Tibial nerve (tissue), 4 donors: ENCODE results near the gene ZNF362. TPM values are rescaled to one million over a fixed set of nuclear protein-coding genes. Genes with fewer than 3 reads are reported as not detected.

ENCODE experiments used
- DNase-seq, 2 donors: peaks; one replicate each; pipeline ENCODE4 v3.0.0-alpha.2; 2019; ENCODE audit warnings: low spot score in 2 of 2
- H3K27ac ChIP-seq, 4 donors: fragments of 200-600 bp; sonication (generic) in 3 of 4; one replicate each; pipeline ENCODE4 v1.5.1; 2017 to 2019; ENCODE audit warnings: mild to moderate bottlenecking in 1 of 4
- H3K27me3 ChIP-seq, 2 donors: fragments of 200-600 bp; sonication (generic) in 1 of 2; one replicate each; pipeline versions ENCODE4 v1.5.1 to v1.6.0; 2017 to 2019
- H3K36me3 ChIP-seq, 3 donors: fragments of 200-600 bp; sonication (generic); one replicate each; pipeline ENCODE4 v1.5.1; 2018 to 2019
- H3K4me1 ChIP-seq, 4 donors: fragments of 200-600 bp; sonication (generic) in 3 of 4; one replicate each; pipeline ENCODE4 v1.5.1; 2017 to 2019
- H3K4me3 ChIP-seq, 4 donors: fragments of 200-600 bp; sonication (generic) in 3 of 4; one replicate each; pipeline ENCODE4 v1.5.1; 2017 to 2019; ENCODE audit warnings: mild to moderate bottlenecking in 1 of 4, moderate library complexity in 1 of 4
- H3K9me3 ChIP-seq, 4 donors: fragments of 200-600 bp; sonication (generic) in 3 of 4; one replicate each; pipeline ENCODE4 v1.5.1; 2017 to 2019
- CTCF ChIP-seq, 5 experiments: fragments of 200-600 bp in 3 of 5; fragments of 450-650 bp in 2 of 5; sonication (generic) in 3 of 5; IDR thresholded peaks; one replicate each; pipeline ENCODE4 v1.5.1; 2016 to 2019; ENCODE audit warnings: antibody characterized with exemption in 5 of 5, mild to moderate bottlenecking in 3 of 5, moderate library complexity in 2 of 5
- EP300 ChIP-seq, 2 donors: sonication (generic); formaldehyde crosslinking; IDR thresholded peaks; one replicate each; pipeline ENCODE4 v1.6.1; 2017; ENCODE audit warnings: antibody characterized with exemption in 2 of 2, mild to moderate bottlenecking in 1 of 2
- POLR2A ChIP-seq, 2 donors: fragments of 450-650 bp; IDR thresholded peaks; one replicate each; pipeline ENCODE4 v1.6.1; 2017; ENCODE audit warnings: antibody characterized with exemption in 2 of 2, mild to moderate bottlenecking in 2 of 2, moderate library complexity in 2 of 2
- WGBS, 2 donors: methylation state at CpG; one replicate each; pipeline ENCODE4 v1.1.5; 2018; 5-methylcytosine and 5-hydroxymethylcytosine counted together
- total RNA-seq, 4 donors: library from RNA; depleted of rRNA; stranded (reverse); fragments of >200 nt; gene quantifications; one replicate each; pipeline ENCODE4 v1.1.0, GENCODE V29; 2016

Gene ZNF362
- total RNA-seq, 4 donors from 2014 or later = 14.7 to 21.8 (median 17.3) TPM

- Histone ChIP-seq H3K4me1 (peaks cover 3 to 52% (median 22%) of the 10 kb centered on the region in 4 donors), H3K27me3 (no peaks in the 10 kb centered on the region), H3K4me3 (no peak overlapping the region), H3K27ac (peak overlapping the region; percentile 35 to 85 (median 66)), H3K9me3 (no peaks in the 10 kb centered on the region), H3K36me3 (peaks cover 0 to 44% (median 5%) of the 10 kb centered on the region in 3 donors)
- TF ChIP-seq EP300 (IDR thresholded peaks at IDR 0.05) (no peak), CTCF (IDR thresholded peaks at IDR 0.05) (no peak), POLR2A (IDR thresholded peaks at IDR 0.05) (no peak)
- no peak for DNase-seq
- 87 to 91% methylated on average over 13 to 15 of the region's 15 CpGs for WGBS, 2 donors
Measured at GRCh38 chr1:33299461-33300155, 43.3 kb downstream of the ZNF362 start.

- Histone ChIP-seq H3K9me3 (no peaks in the 10 kb centered on the region), H3K4me3 (no peak overlapping the region), H3K36me3 (peaks cover 0 to 36% (median 5%) of the 10 kb centered on the region in 3 donors), H3K27me3 (no peaks in the 10 kb centered on the region), H3K27ac (peak overlapping the region; percentile 47 to 85 (median 78)), H3K4me1 (peaks cover 3 to 42% (median 20%) of the 10 kb centered on the region in 4 donors)
- WGBS, 2 donors = 41 to 67% methylated on average over 5 of the region's 5 CpGs
- TF ChIP-seq CTCF (IDR thresholded peaks at IDR 0.05) (no peak), EP300 (IDR thresholded peaks at IDR 0.05) (peak in 1 of 2 donors; percentile 20)
- peak; percentile 55 to 75 for DNase-seq
Measured at GRCh38 chr1:33300673-33301072, 44.4 kb downstream of the ZNF362 start.

GRCh38 chr1:33301273-33301984 lies 45.1 kb downstream of the ZNF362 start:
- H3K36me3 ChIP-seq = peaks cover 0 to 30% (median under 1%) of the 10 kb centered on the region in 3 donors
- H3K9me3 ChIP-seq = no peaks in the 10 kb centered on the region
- no peak overlapping the region for H3K4me3 ChIP-seq
- no peaks in the 10 kb centered on the region for H3K27me3 ChIP-seq
- 50 to 70% methylated on average over 4 of the region's 4 CpGs for WGBS, 2 donors
- TF ChIP-seq EP300 (IDR thresholded peaks at IDR 0.05) (no peak), POLR2A (IDR thresholded peaks at IDR 0.05) (no peak), CTCF (IDR thresholded peaks at IDR 0.05) (no peak)
- no peak for DNase-seq
- peak overlapping the region; percentile 47 to 85 (median 78) for H3K27ac ChIP-seq
- H3K4me1 ChIP-seq = peaks cover 3 to 40% (median 18%) of the 10 kb centered on the region in 4 donors

GRCh38 chr1:33302325-33302724 lies 46.0 kb downstream of the ZNF362 start:
- Histone ChIP-seq H3K36me3 (peaks cover 0 to 23% (median 0%) of the 10 kb centered on the region in 3 donors), H3K27ac (peak overlapping the region in 1 of 4 donors; percentile 82), H3K4me1 (peaks cover 3 to 49% (median 21%) of the 10 kb centered on the region in 4 donors), H3K4me3 (no peak overlapping the region), H3K9me3 (no peaks in the 10 kb centered on the region), H3K27me3 (no peaks in the 10 kb centered on the region)
- no peak for DNase-seq
- TF ChIP-seq EP300 (IDR thresholded peaks at IDR 0.05) (no peak), POLR2A (IDR thresholded peaks at IDR 0.05) (no peak), CTCF (IDR thresholded peaks at IDR 0.05) (no peak)
- 100% methylated on average over 1 of the region's 1 CpG for WGBS, 2 donors

- DNase-seq = no peak
- WGBS, 2 donors = 91% methylated on average over 5 of the region's 5 CpGs
Measured at GRCh38 chr1:33305016-33305415, 48.7 kb downstream of the ZNF362 start.

More at GRCh38 chr1:33305016-33305415, 48.7 kb downstream of the ZNF362 start:
- no peaks in the 10 kb centered on the region for H3K27me3 ChIP-seq
- peaks cover 0 to under 1% (median 0%) of the 10 kb centered on the region in 3 donors for H3K36me3 ChIP-seq
- peaks cover 3 to 37% (median 20%) of the 10 kb centered on the region in 4 donors for H3K4me1 ChIP-seq
- H3K4me3 ChIP-seq = no peak overlapping the region
- TF ChIP-seq CTCF (IDR thresholded peaks at IDR 0.05) = no peak
- TF ChIP-seq EP300 (IDR thresholded peaks at IDR 0.05) = no peak
- no peak for TF ChIP-seq POLR2A (IDR thresholded peaks at IDR 0.05)
- H3K27ac ChIP-seq = no peak overlapping the region
- H3K9me3 ChIP-seq = no peaks in the 10 kb centered on the region
